Central memory CD4-positive, alpha-beta T cell (primary cell): ENCODE measurements around the gene GPATCH2.
"Not testable (repeated sequence)": the region's sequence is repeated elsewhere in the genome, so short reads cannot be mapped to it uniquely, and the experiment has no call there.

Source experiments
- DNase-seq: peaks from one replicate; pipeline ENCODE4 v3.0.0; 2022

The GPATCH2 gene

GRCh38 chr1:217524787-217525520, 105.9 kb downstream of the GPATCH2 start:
- DNase-seq: no peak

- DNase-seq: not testable (repeated sequence)
Observed at GRCh38 chr1:217523921-217524320, 107.0 kb downstream of the GPATCH2 start.

GRCh38 chr1:217522277-217522676, 108.6 kb downstream of the GPATCH2 start:
- no peak for DNase-seq

GRCh38 chr1:217521317-217521716, 109.6 kb downstream of the GPATCH2 start:
- no peak for DNase-seq

GRCh38 chr1:217506878-217507277, 124.0 kb downstream of the GPATCH2 start:
- no peak for DNase-seq

GRCh38 chr1:217498209-217498608, 132.7 kb downstream of the GPATCH2 start:
- no peak for DNase-seq

- DNase-seq: no peak
Observed at GRCh38 chr1:217495249-217495648, 135.6 kb downstream of the GPATCH2 start.

- DNase-seq: no peak
Observed at GRCh38 chr1:217494767-217495166, 136.1 kb downstream of the GPATCH2 start.

GRCh38 chr1:217493290-217493689, 137.6 kb downstream of the GPATCH2 start:
- DNase-seq: no peak

GRCh38 chr1:217484871-217485270, 146.0 kb downstream of the GPATCH2 start:
- no peak for DNase-seq

- no peak for DNase-seq
Observed at GRCh38 chr1:217482356-217483102, 148.4 kb downstream of the GPATCH2 start.

GRCh38 chr1:217478450-217478849, 152.4 kb downstream of the GPATCH2 start:
- no peak for DNase-seq

- no peak for DNase-seq
Observed at GRCh38 chr1:217472915-217473314, 158.0 kb downstream of the GPATCH2 start.

- DNase-seq: no peak
Observed at GRCh38 chr1:217471403-217471802, 159.5 kb downstream of the GPATCH2 start.

GRCh38 chr1:217469983-217470382, 160.9 kb downstream of the GPATCH2 start:
- DNase-seq: no peak

- DNase-seq: no peak
Observed at GRCh38 chr1:217465102-217465501, 165.8 kb downstream of the GPATCH2 start.

- no peak for DNase-seq
Observed at GRCh38 chr1:217462666-217463065, 168.2 kb downstream of the GPATCH2 start.

GRCh38 chr1:217462159-217462558, 168.7 kb downstream of the GPATCH2 start:
- no peak for DNase-seq

- DNase-seq: no peak
Observed at GRCh38 chr1:217457016-217457415, 173.9 kb downstream of the GPATCH2 start.

- no peak for DNase-seq
Observed at GRCh38 chr1:217456261-217456660, 174.6 kb downstream of the GPATCH2 start.

GRCh38 chr1:217453816-217454215, 177.1 kb downstream of the GPATCH2 start:
- no peak for DNase-seq

GRCh38 chr1:217449370-217449769, 181.5 kb downstream of the GPATCH2 start:
- no peak for DNase-seq

- no peak for DNase-seq
Observed at GRCh38 chr1:217443845-217444244, 187.0 kb downstream of the GPATCH2 start.

GRCh38 chr1:217437376-217437775, 193.5 kb downstream of the GPATCH2 start:
- DNase-seq: no peak
